GM12892 (cell line): ENCODE data around the gene TNNT3.
A peak's percentile ranks its signal among the peaks of the same experiment; 100 is the strongest.

Source experiments
- DNase-seq: peaks from one replicate; pipeline ENCODE4 v3.0.0; 2011; ENCODE audit not compliant: insufficient read length
- FAIRE-seq: peaks from 2 replicates; lab custom pipeline; 2011; peaks lifted over from hg19 to GRCh38; lab: Jason Lieb, UNC
- POLR2A ChIP-seq: IDR thresholded peaks from 2 replicates; pipeline ENCODE4 v1.6.1; 2011; ENCODE audit warnings: low read depth, low read length, control low read depth
- POLR2AphosphoS5 ChIP-seq: IDR thresholded peaks from 2 replicates; pipeline ENCODE4 v1.6.1; 2011; ENCODE audit warnings: low read depth, low read length, control low read depth
- TAF1 ChIP-seq: IDR thresholded peaks from 2 replicates; pipeline ENCODE4 v1.6.1; 2011; ENCODE audit warnings: low read depth, mild to moderate bottlenecking, control low read depth, low read length, borderline replicate concordance

The TNNT3 gene

DNA sequence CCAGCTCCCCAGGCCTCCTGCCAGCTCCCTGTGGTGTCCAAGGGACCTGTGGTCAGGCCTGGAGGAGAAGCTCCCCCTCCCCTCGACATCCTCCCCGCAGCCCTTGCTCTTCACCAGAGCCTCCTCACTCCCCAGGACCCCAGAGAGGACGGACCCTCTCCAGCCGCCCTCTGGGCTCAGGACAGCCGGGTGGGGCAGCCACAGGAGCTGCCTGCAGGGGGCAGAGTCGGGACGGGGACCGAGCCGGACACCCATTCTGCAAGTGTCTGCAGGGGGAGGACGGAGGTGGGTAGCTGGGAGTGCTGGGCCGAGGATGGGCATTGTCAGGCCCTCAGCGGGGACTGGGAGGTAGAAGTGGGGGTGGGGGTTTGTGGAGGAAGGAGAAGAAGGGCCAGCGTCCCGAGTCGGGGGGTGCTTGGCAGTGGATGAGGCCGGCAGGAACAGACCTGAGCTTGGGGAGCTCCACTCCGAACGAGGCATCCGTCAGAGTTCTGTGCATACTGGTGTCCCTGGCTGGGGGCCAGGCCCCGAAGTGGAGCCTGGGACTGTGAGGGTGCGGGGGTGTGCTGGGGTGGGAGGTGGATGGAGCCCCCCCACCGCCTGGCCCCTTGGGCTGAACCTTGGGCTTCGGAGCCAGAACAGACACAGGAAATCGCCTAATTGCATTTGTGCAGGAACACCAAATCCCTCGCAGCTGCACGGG lies 43.0 kb upstream of the TNNT3 start:
- FAIRE-seq, result no peak
- DNase-seq, result peak; percentile 56
- no peak for TF ChIP-seq POLR2AphosphoS5

DNA sequence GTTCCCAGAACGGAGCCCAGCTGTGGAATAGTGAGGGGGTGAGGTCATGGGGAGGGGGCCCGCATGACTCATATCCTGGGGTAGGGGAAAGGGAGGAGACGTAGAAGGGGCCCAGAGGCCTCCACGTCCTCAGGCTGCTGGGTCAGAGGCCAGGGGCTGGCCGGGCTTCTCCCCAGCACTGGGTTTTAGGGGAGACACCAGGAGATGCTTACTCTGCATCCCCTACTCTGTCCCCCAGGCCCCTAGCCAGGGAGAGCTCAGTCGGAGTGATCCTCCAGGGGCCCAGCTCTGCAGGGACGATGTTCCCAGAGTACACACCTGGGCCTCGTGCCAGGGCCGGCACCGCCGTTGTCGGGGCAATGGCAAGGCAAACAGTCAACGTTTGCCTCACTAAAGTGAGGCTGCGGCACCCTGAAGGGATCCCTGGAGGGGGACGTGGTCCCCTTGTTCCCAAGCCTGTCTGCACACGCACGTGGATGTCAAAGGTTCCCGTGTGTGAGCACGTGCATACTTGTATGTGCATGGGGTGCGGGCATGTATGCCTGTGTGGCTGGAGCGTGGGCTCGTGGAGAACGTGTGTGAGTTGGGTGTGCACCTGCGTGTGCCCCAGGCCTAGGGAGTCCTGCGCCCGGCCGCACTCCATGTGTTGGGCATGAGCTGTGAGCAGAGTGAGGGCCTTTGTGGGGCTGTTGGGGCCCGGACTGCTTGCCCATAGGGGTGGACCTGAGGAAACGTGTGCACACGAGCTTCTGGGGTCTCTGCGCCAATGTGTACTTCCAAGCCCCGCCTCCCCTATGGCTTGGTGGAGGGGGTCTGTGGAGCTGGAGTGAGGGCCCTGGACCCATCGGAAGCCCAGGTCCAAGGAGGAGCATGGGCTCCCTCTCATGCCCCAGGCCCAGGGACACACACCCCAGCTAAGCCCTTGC lies 42.0 kb upstream of the TNNT3 start:
- TF ChIP-seq TAF1 (no peak), POLR2A (no peak), POLR2AphosphoS5 (peak; percentile 55; the same call in 1 of the 2 replicates)
- FAIRE-seq, result peak; percentile 24
- no peak for DNase-seq

DNA sequence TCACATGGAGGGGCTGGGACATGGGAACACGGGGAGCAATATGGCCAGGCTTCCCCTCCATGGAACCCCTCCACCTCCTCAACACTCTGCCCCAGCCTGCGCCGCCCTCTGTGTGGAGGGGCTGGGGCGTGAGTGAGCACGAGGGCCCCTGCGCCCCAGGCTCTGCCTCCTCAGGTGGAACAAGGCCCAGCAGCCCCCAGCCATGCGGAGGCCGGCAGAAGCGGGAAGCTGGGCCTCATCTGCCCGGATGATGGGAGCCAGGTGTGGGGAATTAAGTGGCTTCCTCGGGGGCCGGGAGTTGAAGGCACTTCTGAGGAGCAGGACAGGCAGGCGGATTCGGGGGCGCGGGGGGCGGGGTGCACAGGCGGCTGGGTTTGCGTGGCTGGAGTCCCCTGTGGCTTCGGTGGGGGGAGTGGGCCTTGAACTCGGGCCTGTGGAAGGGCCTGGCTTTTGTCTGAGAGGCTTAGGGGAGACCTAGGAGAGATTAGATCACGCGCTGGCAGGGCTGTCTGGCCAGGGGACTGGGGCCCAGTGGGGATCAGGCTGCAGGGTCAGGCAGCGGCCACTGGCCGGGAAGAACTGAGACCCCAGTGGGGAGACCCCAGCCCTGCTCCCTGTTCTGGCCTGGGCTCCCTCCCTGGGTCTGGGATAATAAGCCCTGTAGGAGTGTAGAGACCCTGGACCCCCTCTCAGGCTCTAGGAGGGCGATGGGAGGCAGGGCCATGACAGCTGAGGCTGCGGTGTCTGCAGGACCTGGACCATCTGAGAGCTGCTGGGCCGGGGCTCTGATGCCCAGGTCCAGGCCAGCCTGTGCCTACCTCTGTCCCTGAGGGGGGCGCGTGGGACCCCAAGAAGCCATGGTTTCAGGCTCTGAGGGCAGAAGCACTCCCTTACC lies 41.1 kb upstream of the TNNT3 start:
- peak; percentile 31 for DNase-seq

DNA sequence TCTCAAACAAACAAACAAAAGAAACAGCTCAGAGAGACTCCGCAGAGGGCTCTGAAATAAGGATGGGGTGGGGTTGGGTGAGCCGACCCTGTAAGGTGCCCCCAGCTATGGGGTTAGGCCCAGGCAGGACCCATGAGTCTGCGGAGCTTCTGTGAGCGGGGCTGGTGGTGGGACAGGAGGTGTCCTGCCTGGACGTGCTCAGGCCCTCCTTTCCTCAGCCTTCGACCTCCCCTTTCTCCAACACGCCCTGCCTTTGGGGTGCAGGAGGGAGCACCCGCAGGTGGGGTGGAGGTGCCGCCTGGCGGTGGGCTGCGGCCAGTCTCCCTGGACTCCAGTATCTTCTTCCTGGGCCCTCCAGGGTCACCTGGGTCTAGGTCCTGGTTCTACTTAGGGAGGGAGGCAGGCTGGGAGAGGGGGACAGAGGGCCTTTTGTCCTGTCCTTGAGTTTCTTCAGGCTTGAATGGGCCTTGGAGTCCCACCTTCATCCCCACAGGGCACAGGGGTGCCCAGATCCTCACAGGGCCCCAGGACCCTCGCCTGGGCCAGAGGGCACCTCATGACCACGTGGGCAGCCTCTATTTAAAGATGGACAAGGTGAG lies 40.1 kb upstream of the TNNT3 start:
- DNase-seq (no peak), FAIRE-seq (no peak)
- TF ChIP-seq TAF1 (no peak), POLR2A (no peak), POLR2AphosphoS5 (no peak)

More for the DNA sequence above, 41.1 kb upstream of the TNNT3 start:
- TF ChIP-seq POLR2A, result no peak
- TF ChIP-seq TAF1, result no peak
- TF ChIP-seq POLR2AphosphoS5, result no peak
- no peak for FAIRE-seq

DNA sequence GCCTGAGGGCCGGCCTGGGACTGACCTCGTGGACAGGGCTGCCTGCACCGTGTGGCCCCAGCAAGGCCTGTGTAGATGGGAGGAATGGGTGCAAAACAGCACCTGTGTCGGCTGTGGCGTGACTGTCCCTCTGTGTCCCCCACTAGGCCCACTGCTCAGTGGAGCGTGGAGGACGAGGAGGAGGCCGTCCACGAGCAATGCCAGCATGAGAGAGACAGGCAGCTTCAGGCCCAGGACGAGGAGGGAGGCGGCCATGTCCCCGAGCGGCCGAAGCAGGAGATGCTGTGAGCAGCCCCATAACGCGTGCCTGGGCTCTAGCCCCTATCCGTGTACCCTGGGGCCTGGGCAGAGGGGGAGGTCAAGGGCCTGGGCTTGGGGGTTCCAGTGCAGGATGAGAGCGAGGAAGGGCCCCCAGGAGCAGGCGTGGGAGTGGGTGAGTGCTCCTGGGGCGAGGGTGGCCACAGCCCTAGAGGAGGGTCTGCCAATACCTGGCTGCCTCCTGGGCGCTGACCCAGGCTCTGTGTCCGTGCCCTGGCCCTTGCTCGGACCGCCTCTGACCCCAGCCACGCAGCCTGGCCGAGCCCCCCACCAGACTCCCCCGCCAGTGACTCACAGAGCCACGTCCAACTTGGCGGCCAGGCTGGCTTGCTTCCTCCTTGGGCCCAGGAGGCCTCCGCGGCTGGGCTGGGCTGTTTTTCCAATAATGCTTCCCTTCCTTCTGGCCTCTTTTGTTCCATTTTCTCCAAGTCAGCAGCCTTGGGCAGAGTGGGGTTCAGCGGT lies 39.4 kb upstream of the TNNT3 start:
- TF ChIP-seq POLR2A, result no peak
- TF ChIP-seq TAF1, result no peak
- no peak for TF ChIP-seq POLR2AphosphoS5
- peak; percentile 25 for DNase-seq
- no peak for FAIRE-seq

DNA sequence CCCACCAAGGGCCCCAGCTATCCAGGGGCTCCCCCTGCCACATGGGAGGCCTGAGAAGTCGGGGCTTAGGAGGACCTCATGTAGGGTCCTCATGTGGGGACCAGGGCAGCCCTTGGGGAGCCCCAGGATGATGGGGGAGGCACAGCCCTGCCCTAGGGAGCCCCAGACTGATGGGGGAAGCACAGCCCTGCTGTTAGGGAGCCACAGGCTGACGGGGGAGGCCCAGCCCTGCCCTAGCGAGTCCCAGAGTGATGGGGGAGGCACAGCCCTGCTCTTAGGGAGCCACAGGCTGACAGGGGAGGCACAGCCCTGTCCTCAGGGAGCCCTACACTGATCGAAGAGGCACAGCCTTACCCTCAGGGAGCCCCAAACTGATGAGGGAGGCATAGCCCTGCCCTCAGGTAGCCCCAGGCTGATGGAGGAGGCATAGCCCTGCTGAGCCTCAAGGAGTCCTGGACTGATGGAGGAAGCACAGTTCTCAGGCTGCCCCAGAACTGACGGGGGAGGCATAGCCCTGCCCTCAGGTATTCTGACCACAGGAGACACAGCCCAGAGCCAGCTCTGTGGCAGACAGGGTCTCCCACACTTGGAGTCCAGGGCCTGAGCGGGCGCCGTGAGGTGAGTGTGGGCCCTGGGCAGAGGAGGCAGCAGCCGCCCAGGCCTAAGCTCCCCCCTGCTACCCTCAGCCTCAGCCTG lies 38.6 kb upstream of the TNNT3 start:
- FAIRE-seq (no peak), DNase-seq (peak; percentile 25)
- TF ChIP-seq POLR2AphosphoS5 (no peak; the same call in 1 of the 2 replicates), TAF1 (no peak), POLR2A (no peak)

DNA sequence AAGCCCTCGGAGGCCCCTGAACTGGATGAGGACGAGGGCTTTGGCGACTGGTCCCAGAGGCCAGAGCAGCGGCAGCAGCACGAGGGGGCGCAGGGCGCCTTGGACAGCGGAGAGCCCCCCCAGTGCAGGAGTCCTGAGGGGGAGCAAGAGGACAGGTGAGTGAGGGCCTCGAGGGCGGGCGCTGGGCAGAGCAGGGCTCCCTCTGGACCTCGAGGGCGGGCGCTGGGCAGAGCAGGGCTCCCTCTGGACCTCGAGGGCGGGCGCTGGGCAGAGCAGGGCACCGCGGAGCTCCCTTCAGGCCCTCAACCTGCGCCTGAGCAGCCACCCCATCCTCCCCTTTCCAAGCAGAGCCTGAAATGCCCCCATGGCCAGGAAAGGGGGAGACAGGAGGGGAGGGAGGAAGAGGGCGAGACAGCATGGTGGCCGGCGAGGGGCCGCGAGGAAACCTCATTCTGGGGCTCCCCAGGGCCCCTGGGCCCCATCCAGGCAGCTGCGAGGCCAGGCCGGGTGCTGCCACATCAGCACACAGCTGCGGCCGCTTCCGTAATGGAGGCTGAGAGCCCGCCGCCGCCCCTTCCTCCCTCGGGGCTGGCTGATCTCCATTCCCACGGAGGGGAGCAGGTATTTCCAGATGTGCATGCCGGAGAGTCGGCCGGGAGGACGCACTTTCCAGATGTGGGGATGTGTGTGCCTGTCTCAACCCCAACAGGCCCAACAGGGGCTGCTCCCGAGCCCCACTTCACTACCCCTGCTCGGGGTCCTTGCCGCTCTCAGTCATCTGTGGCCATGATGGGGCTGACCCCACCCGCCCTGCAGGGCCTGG lies 37.9 kb upstream of the TNNT3 start:
- DNase-seq (peak; percentile 39), FAIRE-seq (no peak)
- TF ChIP-seq POLR2AphosphoS5, result no peak
- no peak for TF ChIP-seq TAF1
- no peak for TF ChIP-seq POLR2A

DNA sequence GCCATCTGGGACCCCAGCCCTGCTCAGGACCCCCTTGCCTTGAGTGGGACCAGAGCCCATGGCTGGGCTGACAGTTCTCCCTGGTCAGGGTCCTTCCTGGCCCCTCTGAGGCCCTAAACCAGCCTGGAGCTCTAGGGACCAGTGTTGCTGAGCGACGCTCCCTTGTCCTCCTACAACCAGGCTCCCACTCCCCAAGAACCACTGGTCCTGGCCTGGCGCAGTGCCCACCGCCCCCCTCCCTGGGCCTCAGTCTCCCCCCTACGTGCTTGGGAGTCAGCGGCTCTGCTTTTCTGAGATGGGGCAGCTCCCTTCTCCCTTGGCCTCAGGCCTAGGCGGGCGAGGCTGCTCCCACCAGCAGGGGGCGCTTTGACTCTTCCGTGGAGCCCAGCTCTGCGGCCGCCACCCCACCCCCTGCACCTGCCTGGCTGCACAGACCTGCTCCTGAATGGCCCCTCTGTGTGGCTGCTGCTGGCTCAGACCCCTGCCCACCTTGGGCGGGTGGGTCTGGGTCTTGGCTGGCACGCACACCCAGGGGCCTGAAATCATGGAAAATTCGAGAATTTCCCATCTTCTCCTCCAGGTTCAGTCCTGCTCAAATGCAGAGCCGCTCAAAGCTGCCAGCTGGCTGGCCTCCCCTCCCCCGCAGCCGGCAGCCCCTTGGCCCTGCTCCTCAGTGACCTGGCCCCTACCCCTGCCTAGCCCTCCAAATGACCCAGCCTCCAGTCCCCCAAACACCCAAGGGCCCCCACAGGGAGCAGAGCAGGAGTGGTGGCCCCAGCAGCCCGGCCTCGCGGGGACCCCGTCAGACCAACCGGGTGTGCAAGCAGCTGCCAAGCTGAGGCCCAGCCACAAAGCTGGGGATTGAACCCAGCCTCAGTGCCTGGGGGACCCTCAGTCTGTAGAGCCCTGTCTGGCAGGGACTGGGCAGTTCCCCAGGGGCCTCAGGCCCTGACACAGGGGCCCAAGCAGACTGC lies 37.0 kb upstream of the TNNT3 start:
- DNase-seq, result peak; percentile 98
- TF ChIP-seq POLR2AphosphoS5 (no peak), POLR2A (0 out of 2 replicates have a peak, but pooled peaks have one; percentile 8), TAF1 (no peak)
- FAIRE-seq, result peak; percentile 82
